ENCODE measurements around the gene CYBB. TPM values are rescaled to one million over a fixed set of nuclear protein-coding genes. Genes with fewer than 3 reads are reported as not detected.

The CYBB gene
- total RNA-seq (2012; rRNA removed) (not detected in 2 replicates), polyA plus RNA-seq (2012; rRNA removed) (not detected in 2 replicates), Bru-seq, nascent RNA (not detected), BruChase-seq, experiment 1, labeled RNA remaining after a 6-hour chase (not detected), BruChase-seq, experiment 2, labeled RNA remaining after a 2-hour chase (not detected)
- not detected in 2 replicates for polyA plus RNA-seq (2012; cell fraction: cytosol; rRNA removed)
- 0.08 TPM in 1 of 2 replicates, not detected in the other for polyA plus RNA-seq (2012; cell fraction: nucleus; rRNA removed; ENCODE audit: low replicate concordance)
- long read RNA-seq, result 0 reads

DNA sequence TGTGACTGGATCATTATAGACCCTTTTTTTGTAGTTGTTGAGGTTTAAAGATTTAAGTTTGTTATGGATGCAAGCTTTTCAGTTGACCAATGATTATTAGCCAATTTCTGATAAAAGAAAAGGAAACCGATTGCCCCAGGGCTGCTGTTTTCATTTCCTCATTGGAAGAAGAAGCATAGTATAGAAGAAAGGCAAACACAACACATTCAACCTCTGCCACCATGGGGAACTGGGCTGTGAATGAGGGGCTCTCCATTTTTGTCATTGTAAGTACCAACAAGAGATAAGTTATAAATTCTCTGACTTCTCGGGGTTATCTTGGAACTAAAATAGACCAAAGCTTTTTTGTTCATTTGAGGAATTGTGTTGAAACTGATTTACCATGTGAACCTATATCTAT, at the start of gene CYBB:
Gene CYBB, plus strand, starts transcription at position 203 of the 400 bp plus-strand sequence. Its CDS starts 19 bp downstream, at position 222.
- H4K20me1 ChIP-seq (ENCODE audit: insufficient read depth, low read length), result no peaks in the 10 kb centered on the region
- H3K4me3 ChIP-seq (ENCODE audit: insufficient read depth, low read depth, low read length), result no peak within 1 kb of the TSS
- H3K79me1 ChIP-seq (ENCODE audit: low read depth in 1 of 2, low read length in 2 of 2), result no peaks in the 10 kb centered on the region
- POLR2A ChIA-PET (ENCODE audit: unreplicated experiment), result no interaction called here
- ATAC-seq (ENCODE audit: low read depth) (no peak), DNase-seq (no peak)
- WGBS, 2 experiments (ENCODE audit: extremely low coverage in 2 of 2, insufficient read length in 1 of 2), result no CpG with 5 or more reads among the region's 2 CpGs
- BruUV-seq (replicated peaks), result no TSS peak
- H3K56ac ChIP-seq (ENCODE audit: extremely low read depth, insufficient read depth, low read length), result no peak within 1 kb of the TSS
- H3K9me3 ChIP-seq (ENCODE audit: control insufficient read depth, insufficient read depth, low read length), result no peaks in the 10 kb centered on the region
- no peak within 1 kb of the TSS for H3K14ac ChIP-seq (replicated peaks; ENCODE audit: low read depth, low read length)
- H2BK120ac ChIP-seq (ENCODE audit: low read depth, low read length), result no peak within 1 kb of the TSS
- no peak within 1 kb of the TSS for H3K18ac ChIP-seq (ENCODE audit: low read depth, low read length)
- no peak within 1 kb of the TSS for H3K23ac ChIP-seq (ENCODE audit: low read depth, low read length)
- H2BK5ac ChIP-seq (ENCODE audit: low read depth, low read length, poor library complexity, severe bottlenecking), result no peak within 1 kb of the TSS
- H3K4me1 ChIP-seq (ENCODE audit: control insufficient read depth, insufficient read depth, low read length), result no peaks in the 10 kb centered on the region
- no peak within 1 kb of the TSS for H3K9ac ChIP-seq (ENCODE audit: low read depth, low read length)
- H4K91ac ChIP-seq (ENCODE audit: insufficient read depth, low read depth, low read length), result no peak within 1 kb of the TSS
- no peak within 1 kb of the TSS for H4K8ac ChIP-seq (ENCODE audit: low read depth in 2 of 2, low read length in 2 of 2)
- no peak within 1 kb of the TSS for H2BK20ac ChIP-seq (ENCODE audit: low read depth, low read length)
- H3K4ac ChIP-seq (ENCODE audit: low read depth, low read length), result no peak within 1 kb of the TSS
- in situ Hi-C loops (cut with MboI; ENCODE audit: low sequenced_read_pairs), result no loop called here
- no peak within 1 kb of the TSS for H4K5ac ChIP-seq (ENCODE audit: low read depth, low read length)
- no peak within 1 kb of the TSS for H2AK5ac ChIP-seq (ENCODE audit: low read depth, low read length)
- TF ChIP-seq MXI1 (IDR thresholded peaks at IDR 0.05; ENCODE audit: borderline replicate concordance, low read depth, low read length) (no peak), POLR2A (IDR thresholded peaks at IDR 0.05; ENCODE audit: low read depth, low read length) (no peak), RCOR1 (IDR thresholded peaks at IDR 0.05; ENCODE audit: insufficient replicate concordance, low read length) (no peak), NFE2L2 (IDR thresholded peaks at IDR 0.05; ENCODE audit: low read depth, low read length) (no peak), SMC3 (IDR thresholded peaks at IDR 0.05; ENCODE audit: low read depth, low read length) (no peak), CEBPB (IDR thresholded peaks at IDR 0.05; ENCODE audit: low read depth, low read length) (no peak), MAFK (IDR thresholded peaks at IDR 0.05; ENCODE audit: low read depth, low read length) (no peak)
- TF ChIP-seq, protein P1, sequence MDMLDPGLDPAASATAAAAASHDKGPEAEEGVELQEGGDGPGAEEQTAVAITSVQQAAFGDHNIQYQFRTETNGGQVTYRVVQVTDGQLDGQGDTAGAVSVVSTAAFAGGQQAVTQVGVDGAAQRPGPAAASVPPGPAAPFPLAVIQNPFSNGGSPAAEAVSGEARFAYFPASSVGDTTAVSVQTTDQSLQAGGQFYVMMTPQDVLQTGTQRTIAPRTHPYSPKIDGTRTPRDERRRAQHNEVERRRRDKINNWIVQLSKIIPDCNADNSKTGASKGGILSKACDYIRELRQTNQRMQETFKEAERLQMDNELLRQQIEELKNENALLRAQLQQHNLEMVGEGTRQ (IDR thresholded peaks at IDR 0.05; ENCODE audit: low read depth, low read length), result no peak
- TF ChIP-seq, protein P2, sequence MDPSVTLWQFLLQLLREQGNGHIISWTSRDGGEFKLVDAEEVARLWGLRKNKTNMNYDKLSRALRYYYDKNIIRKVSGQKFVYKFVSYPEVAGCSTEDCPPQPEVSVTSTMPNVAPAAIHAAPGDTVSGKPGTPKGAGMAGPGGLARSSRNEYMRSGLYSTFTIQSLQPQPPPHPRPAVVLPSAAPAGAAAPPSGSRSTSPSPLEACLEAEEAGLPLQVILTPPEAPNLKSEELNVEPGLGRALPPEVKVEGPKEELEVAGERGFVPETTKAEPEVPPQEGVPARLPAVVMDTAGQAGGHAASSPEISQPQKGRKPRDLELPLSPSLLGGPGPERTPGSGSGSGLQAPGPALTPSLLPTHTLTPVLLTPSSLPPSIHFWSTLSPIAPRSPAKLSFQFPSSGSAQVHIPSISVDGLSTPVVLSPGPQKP (IDR thresholded peaks at IDR 0.05; ENCODE audit: borderline replicate concordance, low read depth, low read length), result no peak
- no peaks in the 10 kb centered on the region for H3K9me1 ChIP-seq (ENCODE audit: insufficient read depth, low read length)
- H2AK9ac ChIP-seq (replicated peaks; ENCODE audit: low read depth, low read length, poor library complexity), result no peak within 1 kb of the TSS
- intact Hi-C loops (cut with micrococcal nuclease), result no loop called here
- CTCF ChIA-PET, result no interaction called here
- H3K27ac ChIP-seq (ENCODE audit: insufficient read depth, low read length), result no peak within 1 kb of the TSS
- dilution Hi-C loops (cut with HindIII; ENCODE audit: low sequenced_read_pairs, unreplicated experiment), result no loop called here
- no peaks in the 10 kb centered on the region for H3K36me3 ChIP-seq (ENCODE audit: control insufficient read depth, insufficient read depth, low read length)
- no peak within 1 kb of the TSS for H3K4me2 ChIP-seq (ENCODE audit: low read depth, low read length)
- H3K27me3 ChIP-seq (ENCODE audit: control insufficient read depth, insufficient read depth, low read length), result peaks cover 2% of the 10 kb centered on the region; the same call in 1 of the 2 replicates
- no peak within 1 kb of the TSS for H2AFZ ChIP-seq (replicated peaks; ENCODE audit: low read length, poor library complexity)
- no peak within 1 kb of the TSS for H2BK15ac ChIP-seq (ENCODE audit: low read depth, low read length)

Data from IMR-90 (cell line).